ENCODE measurements around the gene CYB5R4. TPM values are rescaled to one million over a fixed set of nuclear protein-coding genes. Genes with fewer than 3 reads are reported as not detected.

The CYB5R4 gene
- total RNA-seq, 1 experiment from 2014 or later = 17.5 TPM

GRCh38 chr6:84016029-84016428, 156.5 kb downstream of the CYB5R4 start:
- DNase-seq = no peak
- no peak overlapping the region for H4K91ac ChIP-seq (ENCODE audit: insufficient read length, low read depth, low read length)
- H3K27ac Mint-ChIP-seq = no peak overlapping the region; a peak in 1 of 7 replicates
- no peaks in the 10 kb centered on the region for H3K23me2 ChIP-seq (ENCODE audit: insufficient read length, low read depth, low read length, poor library complexity, severe bottlenecking)
- no CpG with 5 or more reads among the region's 1 CpG for WGBS (ENCODE audit: extremely low coverage, insufficient read length, low lambda C conversion rate)
- H3K4ac ChIP-seq (ENCODE audit: low read depth, low read length) = no peak overlapping the region
- no peak overlapping the region for H2BK5ac ChIP-seq (ENCODE audit: insufficient read length, low read length)
- H4K5ac ChIP-seq (ENCODE audit: insufficient read length, low read depth, low read length) = no peak overlapping the region
- H3K9me3 ChIP-seq (ENCODE audit: control insufficient read depth, low read depth, low read length) = no peaks in the 10 kb centered on the region
- H2AK5ac ChIP-seq (ENCODE audit: insufficient read length, low read length) = no peak overlapping the region
- no peak overlapping the region for H3K56ac ChIP-seq (ENCODE audit: insufficient read length, low read depth, low read length)
- H2BK120ac ChIP-seq (ENCODE audit: low read depth, low read length, poor library complexity, severe bottlenecking) = no peak overlapping the region
- H2AFZ ChIP-seq (ENCODE audit: low read length) = no peak overlapping the region
- no peak overlapping the region for H3K4me2 ChIP-seq (ENCODE audit: insufficient read depth, insufficient read length, low read length)
- H3K23ac ChIP-seq (ENCODE audit: insufficient read length, low read depth, low read length) = no peak overlapping the region
- H3K36me3 Mint-ChIP-seq (ENCODE audit: insufficient read depth in 1 of 3, low read depth in 3 of 3) = no peaks in the 10 kb centered on the region
- H3K14ac ChIP-seq (ENCODE audit: insufficient read depth, low read length) = no peak overlapping the region
- H3K18ac ChIP-seq (ENCODE audit: insufficient read length, low read depth, low read length) = no peak overlapping the region
- no peaks in the 10 kb centered on the region for H3K79me2 ChIP-seq (ENCODE audit: insufficient read depth, low read length)
- peaks cover 11 to 15% of the 10 kb centered on the region in 2 experiments for H3K4me1 Mint-ChIP-seq
- H3K27me3 ChIP-seq (ENCODE audit: insufficient read depth, low read length) = no peaks in the 10 kb centered on the region
- H3K27ac ChIP-seq (ENCODE audit: insufficient read length, low read depth, low read length) = no peak overlapping the region
- no peaks in the 10 kb centered on the region for H4K20me1 ChIP-seq (ENCODE audit: control insufficient read depth, insufficient read depth, insufficient read length)
- H3K9me3 Mint-ChIP-seq = no peaks in the 10 kb centered on the region
- peaks cover 2% of the 10 kb centered on the region; the same call in 1 of the 2 replicates for H3K27me3 Mint-ChIP-seq (ENCODE audit: low read depth)
- no peak overlapping the region for H2BK15ac ChIP-seq (ENCODE audit: low read depth, low read length)
- no peak overlapping the region for H2BK20ac ChIP-seq (ENCODE audit: low read depth, low read length, poor library complexity, severe bottlenecking)
- no peaks in the 10 kb centered on the region for H3K79me1 ChIP-seq (ENCODE audit: insufficient read depth, low read depth, low read length, poor library complexity, severe bottlenecking)
- H4K8ac ChIP-seq (replicated peaks; ENCODE audit: insufficient read length, low read depth, low read length) = no peak overlapping the region
- H2BK12ac ChIP-seq (ENCODE audit: insufficient read length, low read depth, low read length) = no peak overlapping the region
- H3T11ph ChIP-seq (ENCODE audit: low read length) = no peak overlapping the region
- H3K4me1 ChIP-seq (ENCODE audit: insufficient read depth, low read length) = peaks cover 2% of the 10 kb centered on the region; the same call in 1 of the 2 replicates
- no peak for TF ChIP-seq CTCF (conservative IDR thresholded peaks at IDR 0.05)
- no peak overlapping the region for H3K4me3 Mint-ChIP-seq
- no peak overlapping the region for H3K9ac ChIP-seq (ENCODE audit: extremely low read depth, insufficient read length, low read length)

Other genes starting within 250 kb of the CYB5R4 start
- gene SNAP91, start 150.6 kb upstream of the CYB5R4 start, total RNA-seq (2021) = 1.3 and 1.4 TPM in 2 replicates
- gene RIPPLY2, start 6.3 kb upstream of the CYB5R4 start, total RNA-seq (2021) = 0.90 TPM in 2 replicates
- gene MRAP2, start 174.1 kb downstream of the CYB5R4 start, total RNA-seq (2021) = 8.0 and 8.3 TPM in 2 replicates

All from H9 (cell line).